CD4-positive, alpha-beta T cell treated with Interleukin-2 at 100 ng/mL for 4 hours (primary cell): Measurements from ENCODE around the gene SLC25A51.
A peak's percentile ranks its signal among the peaks of the same experiment; 100 is the strongest.

ENCODE experiments used
- DNase-seq: peaks from one replicate; pipeline ENCODE4 v3.0.0-alpha.2; 2020; ENCODE audit warnings: low spot score

SLC25A51 gene, protein sequence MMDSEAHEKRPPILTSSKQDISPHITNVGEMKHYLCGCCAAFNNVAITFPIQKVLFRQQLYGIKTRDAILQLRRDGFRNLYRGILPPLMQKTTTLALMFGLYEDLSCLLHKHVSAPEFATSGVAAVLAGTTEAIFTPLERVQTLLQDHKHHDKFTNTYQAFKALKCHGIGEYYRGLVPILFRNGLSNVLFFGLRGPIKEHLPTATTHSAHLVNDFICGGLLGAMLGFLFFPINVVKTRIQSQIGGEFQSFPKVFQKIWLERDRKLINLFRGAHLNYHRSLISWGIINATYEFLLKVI

DNA sequence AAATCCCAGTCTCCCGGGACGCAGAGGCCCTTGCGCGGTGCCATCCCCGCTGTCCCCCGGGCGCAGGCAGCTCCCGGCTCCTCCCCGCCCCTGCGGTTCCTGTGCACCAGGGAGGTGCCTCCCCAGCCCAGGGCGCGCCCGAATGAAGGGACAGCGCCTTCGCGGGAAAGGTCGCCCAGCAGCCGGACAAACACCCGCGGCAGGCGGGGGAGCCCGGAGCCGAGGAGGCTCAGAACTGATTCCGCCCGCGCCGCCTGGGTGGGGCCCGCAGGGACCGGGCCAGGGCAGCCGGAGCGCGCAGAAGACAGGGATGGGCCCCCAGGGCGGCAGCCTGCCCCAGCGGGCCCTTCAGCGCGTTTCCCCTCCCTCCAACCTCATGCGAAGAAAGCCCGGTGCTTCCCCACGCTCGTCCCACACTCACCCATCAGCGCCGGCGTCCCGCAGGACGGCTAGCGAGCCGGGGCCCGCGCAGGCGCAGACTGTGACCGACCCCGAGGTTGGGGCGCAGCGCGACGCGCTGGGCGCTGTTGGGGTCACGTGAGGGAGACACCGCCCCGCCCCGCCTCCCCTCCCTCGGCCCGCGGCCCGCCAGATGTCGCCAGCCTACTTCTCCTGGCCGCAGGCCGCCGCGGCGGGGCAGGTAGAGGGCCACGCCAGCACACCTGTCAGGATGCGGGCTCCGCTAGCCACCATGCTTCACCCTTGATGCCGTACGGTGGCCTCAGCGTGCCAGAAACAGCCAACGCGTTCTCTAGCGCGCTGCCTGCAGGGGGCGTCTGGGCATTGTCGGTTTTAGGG lies at the start of gene SLC25A51:
SLC25A51 (minus strand) TSS at position 481 of the 798 bp plus-strand sequence. CDS start 15,577 bp downstream, outside the sequence.
- DNase-seq, result peak; percentile 98

DNA sequence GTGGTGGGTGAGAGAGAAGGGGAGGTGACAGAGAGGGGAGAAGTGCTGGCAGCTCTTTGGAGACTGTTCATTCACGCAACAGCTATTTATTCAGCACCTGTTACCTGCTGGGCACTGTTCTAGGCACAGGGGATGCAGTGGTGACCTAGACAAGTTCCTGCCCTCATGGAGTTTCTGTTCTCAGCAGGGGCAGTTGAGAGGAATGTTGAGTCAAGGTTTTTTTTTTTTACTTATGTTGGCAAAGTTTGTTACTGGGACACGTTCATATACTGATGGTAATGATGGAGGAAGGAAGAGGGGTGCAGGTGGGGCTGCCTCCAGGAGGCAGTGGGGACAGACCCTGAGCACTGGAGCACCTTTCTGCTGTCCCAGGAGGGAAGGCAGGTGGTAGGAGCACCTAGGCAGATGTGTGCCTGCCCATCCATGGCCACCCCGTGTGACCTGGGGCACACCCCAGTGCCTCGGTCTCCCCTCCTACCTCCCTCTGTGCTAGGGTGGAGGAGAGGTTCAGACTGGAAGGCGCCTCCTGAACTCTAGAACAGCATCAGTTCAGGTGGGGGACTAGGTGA lies 49.4 kb upstream of the SLC25A51 start:
- DNase-seq, result no peak

DNA sequence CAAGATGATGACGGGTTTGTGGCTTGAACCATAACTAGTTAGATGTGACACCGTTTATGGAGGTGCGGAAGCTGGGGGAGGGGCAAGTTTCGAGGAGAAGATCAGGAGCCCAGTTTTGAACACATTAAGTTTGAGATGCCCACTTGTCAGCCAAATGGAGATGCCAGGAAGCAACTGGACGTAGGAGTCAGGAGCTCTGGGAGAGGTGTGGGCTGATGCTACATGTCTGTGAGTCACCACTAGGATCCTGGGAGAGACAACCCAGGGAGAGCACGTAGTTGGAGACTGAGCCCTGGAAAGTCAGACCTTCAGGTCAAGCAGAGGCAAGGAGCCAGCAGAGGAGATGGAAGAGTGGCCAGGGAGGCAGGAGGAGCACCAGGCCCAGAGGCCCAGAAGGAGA lies 48.8 kb upstream of the SLC25A51 start:
- no peak for DNase-seq

DNA sequence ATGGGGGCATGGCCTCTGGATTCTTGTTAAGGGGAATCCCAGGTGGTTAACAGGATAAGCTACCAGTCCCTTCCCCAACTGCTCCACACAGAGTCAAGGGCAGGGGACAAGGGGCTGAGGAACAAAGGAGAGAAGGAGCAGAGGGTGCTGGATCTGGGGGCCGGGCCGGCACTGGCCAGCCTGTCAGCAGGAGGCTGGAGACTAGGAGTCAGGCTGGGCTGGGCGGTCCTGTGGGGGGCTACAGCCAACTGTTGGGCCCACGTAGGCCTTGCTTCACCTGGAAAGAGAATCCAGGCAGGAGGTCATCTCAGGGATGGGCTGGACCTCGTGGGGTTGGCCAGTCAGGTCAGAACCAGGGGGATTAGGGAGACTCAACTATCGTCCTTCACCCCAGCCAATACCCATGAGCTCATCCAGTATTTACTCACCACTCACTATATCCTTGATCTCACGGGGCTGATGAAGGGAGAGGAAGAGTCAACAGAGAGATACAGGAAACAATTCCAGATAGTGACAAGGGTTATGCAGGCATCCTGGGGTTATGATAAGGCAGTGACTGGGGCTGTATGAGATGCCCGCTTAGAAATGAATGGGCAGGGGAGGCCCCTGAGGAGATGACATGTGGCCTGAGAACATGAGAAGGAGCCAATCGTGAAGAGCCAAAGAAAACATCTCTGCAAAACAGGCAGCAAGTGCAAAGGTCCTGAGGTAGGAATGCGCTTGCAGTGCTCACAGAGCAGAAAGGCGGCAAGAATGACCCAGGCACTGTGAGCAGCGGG lies 47.9 kb upstream of the SLC25A51 start:
- DNase-seq, result no peak

DNA sequence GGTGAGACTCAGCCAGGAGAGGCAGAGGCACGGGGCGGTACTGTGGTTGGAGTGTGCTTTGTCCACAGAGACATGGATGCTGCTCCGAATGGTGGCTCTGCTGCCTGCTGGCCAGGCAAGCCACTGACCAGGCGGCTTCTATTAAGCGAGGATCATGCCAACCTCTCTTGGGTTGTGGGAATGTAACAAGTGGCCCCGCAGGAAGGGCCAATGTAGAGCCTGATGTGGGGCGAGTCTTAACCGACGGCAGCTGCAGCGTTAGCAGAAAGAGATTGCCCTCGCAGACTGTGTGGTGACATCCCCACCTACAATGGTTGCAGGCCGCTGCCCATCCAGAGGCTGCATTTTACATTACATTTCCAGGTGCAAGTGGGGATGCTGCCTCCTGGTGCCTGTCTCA lies 46.6 kb upstream of the SLC25A51 start:
- DNase-seq, result no peak

DNA sequence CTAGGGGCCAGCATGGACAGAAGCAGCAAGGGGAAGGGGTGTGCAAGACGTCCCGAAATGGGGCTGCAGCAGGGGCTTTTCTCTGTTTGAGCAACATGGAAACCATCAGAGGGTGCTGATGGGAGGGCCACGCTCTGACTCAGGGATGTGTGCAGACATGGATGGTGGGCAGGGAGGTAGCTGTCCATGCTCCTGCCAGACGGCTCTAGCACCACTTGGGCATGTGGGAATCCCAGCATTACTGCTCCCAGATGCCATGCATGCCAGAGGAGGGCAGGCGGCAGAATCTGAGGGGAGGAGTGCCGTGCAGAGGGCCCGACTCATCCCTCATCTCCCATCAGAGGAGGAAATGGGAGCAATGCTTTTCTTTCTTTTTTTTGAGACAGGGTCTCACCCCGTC lies 45.6 kb upstream of the SLC25A51 start:
- DNase-seq, result no peak

DNA sequence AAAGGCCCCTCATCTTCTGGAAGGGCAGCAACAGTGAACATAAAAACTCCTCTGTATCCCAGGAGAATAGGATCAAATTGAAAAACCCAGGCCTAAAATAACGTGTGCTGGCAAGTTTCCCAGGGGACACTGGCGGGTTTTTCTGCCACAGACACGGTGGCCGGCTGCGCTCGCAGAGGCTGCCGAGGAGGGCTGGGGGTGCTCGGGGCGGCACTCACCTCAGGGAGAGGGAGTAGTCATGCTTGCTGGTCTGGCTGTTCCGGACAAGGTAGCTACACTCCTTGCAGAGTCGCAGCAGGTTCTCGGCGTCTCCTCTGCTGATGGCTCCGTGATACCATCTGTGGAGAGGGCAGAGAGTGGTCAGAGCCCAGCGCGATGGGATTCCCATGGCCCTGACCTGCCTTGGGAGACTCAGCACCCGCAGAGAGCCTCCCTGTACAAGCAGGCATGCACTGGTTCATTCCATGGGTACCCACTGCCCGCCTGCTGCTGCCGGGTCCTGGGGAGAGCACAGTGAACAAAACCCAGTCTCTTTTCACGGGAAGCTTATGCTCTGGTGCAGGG lies 44.6 kb upstream of the SLC25A51 start:
- no peak for DNase-seq

DNA sequence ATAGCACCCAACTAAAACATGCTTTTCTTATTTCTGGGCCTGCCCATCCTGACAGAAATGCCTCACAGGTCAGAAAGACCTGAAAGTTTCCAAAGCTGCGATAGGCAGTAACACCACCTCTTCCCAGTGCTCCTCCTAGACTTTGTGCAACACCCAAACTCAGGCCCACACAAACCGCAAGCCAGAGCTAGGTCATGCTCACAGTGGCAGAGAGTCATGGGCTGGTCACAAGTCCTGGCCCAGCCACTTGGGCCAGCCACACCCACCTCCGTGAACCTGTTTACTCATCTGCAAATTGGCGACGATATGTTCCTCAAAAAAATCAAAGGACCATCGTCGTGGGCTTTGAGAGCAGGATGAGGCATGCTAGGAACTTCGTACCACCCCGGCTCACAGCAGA lies 44.0 kb upstream of the SLC25A51 start:
- no peak for DNase-seq

DNA sequence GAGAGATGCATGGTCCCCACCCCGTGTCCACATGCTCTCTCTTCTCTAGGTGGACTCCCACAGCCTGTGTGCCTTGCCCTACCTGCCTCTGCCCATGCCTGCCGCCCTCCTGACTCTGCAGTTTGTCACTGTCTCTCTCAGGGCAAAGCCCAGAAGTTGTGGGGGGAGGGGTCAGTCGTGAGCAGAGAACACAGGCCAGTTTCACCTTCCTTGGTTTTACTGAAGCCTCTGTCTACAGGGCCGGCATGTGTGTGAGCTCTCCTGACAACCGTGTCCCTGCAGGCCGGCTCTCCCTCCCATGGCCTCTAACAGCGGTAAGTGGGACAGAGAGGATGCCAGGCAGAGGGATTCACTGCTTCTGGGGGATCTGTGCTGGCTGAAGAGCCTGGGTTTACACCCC lies 43.5 kb upstream of the SLC25A51 start:
- no peak for DNase-seq

DNA sequence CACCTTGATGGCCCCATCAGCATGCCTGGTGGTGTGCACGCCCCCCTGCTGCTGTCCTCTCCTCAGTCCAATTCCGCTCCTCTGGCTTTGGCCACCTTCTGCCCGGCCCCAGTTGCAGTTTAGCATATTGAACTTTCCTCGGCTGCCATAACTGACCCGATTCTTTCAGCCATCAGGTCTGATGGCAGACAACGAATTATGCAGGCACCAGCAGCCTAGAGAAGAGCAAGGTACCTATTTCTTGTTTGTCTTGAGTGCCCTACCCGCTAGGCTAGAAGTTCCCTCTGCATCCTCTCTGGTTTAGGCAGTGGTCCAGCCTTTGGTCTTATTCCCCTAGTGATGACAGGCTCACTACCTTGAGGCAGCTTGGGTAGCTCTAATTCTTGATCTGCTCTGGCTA lies 43.0 kb upstream of the SLC25A51 start:
- DNase-seq, result no peak

DNA sequence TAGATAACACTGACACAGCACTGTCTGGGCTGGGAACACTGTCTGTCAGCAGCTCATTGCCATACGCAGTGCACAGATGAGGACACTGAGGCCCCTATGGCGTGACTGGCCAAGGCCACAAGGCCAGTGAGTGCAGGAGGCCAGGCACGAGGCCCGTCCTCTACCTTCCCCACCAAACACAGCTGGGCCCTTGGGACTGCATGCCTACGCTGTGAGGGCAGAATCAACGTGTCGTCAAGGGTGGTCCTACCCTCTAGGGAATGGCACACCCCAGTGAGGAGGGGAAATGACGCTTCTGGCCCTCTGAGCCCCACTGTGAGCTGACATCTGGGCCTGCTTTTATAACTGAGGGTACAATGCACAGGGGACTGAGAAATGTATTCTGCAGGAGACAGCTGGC lies 42.1 kb upstream of the SLC25A51 start:
- no peak for DNase-seq

DNA sequence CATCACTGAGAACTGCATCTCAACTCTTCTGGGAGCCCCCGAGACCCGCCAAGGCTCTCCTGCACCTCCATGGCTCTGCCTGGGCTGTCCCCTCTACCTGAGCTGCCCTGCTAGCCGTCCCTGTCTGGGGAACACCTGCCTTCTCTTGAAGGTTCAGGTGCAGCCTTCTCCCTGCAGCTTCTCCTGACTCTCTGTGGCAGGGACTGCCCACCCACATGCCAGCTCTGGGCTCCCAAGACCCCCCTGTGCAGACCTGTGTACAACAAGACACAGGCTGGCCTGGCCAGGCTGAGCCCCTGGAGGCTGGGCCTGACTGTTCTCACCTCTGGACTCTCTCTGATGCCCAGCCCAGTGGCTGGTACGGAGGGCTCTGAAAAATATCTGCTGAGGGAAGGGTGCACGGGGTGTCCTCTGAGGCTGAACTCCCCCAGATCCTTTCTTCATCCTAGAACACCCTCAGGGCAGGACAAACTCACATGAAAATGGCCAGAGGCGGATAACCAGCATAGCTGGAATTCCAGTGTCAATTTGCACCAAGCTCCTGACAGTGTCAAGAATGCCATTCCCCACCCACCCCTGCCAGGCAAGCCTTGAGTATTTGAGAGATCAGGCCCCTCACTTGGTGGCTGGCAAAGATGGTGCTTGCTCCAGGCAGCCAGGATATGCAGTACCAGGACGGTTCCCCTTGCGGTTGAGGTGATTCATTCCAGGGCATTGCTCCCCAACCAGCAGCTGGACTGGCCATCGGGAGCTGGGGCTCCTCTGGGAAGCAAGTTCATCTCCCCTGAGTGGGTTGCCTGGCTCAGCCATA lies 40.9 kb upstream of the SLC25A51 start:
- DNase-seq, result no peak

DNA sequence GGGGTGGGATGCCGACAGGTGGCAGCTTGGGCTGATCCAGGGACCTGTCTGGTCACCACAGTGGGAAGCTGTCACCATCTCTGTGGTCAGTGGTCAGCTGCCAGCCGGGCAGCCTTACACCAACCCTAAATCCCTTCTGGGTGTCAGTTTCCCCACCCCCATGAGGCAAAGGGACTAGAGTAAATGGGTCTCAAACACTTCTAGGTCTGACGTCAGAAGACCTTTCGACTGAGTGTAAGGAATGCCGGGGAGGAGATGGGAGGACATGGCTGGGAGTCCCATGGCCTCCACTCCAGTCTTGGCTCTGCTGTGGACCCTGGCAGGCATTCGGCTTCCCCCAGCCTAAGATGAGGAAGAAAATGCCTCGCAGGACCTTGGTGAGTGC lies 40.3 kb upstream of the SLC25A51 start:
- no peak for DNase-seq

DNA sequence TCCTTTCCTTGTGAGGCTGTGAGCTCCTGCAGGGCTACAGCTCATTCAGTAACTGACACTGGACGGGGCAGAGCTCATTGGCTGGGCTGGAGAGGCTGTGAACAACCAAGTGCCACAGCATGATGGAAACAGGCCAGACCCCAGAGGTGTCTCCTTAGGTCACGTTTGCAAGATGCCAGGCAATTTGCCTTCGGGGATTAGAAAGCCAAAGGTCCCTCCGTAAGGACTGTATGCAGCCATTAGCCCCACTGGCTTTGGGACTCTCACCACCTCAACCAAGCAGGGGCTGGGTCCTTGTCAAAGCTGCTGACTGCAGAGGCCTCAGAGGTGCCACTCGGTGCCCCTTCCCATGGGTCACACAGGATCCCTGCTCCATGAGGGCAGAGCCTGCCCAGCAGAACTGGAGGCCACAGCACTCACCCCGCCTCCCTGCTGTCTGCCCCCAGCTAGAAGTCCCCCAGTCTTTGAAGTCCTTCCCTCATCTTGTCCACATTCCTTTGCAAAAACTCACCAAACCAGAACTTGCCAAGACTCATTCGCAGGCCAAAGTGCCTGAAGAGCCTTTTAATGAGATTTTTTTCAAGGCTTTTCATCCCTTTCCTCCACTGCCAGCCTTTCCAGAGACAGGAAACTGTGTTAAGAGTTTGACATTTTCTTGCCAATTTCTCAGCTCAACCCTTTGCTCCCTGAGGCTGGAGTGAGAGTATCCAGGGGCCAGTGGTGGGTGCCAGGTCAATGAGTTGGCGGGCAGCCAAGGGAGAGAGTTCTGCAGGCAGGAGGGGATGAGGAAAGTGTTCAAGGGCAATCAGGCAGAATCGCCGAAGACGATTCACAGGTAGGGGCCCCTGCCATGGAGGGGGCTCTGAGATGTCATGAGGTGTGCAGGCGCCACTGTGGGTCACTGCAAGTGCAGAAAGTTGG lies 39.7 kb upstream of the SLC25A51 start:
- no peak for DNase-seq

DNA sequence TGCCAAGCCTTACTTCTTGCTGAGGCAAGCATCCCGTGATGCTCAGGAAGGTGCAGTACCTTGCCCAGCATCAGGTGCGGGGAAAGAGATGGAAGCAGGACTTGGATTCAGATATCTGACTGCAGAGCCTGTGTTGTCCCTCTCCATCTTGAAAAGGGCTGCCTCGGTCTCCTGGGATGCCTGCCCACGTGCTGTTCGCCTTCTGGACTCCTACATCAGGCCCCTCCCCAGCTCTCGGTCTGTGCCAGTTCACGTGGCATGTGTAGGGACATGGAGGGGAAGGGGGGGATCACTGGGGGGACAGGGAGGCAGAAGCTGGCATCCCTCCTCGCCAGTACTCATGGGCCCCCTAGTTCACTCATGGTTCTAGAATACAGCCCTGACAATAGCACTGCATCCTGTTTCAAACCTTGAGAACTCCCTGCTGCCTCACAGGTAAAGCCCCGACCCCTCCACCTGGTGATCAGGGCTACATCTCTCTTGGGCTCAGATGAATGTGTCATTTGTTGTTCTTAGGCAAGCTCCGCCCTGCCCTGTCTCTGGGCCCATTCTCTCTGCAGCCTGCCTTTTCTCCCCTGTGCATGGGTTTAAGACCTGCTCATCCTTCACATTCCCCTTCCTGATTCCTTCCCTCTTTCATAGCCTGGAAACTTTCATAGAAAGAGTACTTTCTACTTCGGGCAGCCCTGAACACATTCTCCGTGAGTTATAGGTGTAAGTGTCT lies 38.9 kb upstream of the SLC25A51 start:
- no peak for DNase-seq

DNA sequence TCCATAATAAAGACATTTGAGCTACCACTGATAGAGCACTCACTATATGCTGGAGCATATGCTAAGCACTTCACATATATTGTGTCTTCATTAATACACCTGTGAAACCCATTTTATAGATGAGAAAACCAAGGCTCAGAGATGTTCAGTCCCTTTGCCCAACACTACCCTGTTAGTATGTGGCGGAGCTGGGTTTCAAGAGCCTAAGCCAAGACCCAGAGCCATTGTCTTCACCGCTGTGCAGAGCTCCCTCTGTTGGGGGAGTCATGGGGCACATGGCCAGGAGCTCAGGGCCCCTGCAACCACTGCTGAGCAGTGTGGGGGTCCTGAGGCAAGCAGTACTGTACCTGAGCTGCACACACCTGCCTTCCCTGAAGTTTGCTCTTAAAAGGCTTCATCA lies 37.3 kb upstream of the SLC25A51 start:
- DNase-seq, result no peak

DNA sequence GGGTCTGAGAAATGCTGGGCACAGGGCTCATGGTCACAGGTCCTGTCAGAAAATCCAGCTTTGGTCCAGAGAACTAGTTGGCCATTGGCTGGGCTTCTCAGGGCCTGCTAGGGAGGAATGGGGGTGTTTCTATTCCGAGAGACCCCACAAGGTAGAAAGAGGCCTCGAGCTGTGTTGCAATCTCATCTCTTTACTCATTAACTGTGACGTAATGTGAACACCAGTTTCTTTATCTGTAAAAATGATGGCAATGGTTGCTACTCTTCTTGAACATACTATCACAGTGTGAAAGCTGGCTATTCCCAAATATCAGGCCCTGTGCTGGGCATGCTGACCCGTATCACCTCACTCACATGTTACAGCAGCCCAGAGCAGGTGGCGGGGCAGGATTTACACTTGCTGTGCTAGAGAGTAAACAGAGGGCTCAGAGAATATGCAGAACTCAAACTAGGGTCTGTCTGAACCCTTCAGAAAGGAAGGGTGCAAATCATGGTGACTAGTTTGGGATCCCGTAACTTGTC lies 35.7 kb upstream of the SLC25A51 start:
- DNase-seq, result no peak

DNA sequence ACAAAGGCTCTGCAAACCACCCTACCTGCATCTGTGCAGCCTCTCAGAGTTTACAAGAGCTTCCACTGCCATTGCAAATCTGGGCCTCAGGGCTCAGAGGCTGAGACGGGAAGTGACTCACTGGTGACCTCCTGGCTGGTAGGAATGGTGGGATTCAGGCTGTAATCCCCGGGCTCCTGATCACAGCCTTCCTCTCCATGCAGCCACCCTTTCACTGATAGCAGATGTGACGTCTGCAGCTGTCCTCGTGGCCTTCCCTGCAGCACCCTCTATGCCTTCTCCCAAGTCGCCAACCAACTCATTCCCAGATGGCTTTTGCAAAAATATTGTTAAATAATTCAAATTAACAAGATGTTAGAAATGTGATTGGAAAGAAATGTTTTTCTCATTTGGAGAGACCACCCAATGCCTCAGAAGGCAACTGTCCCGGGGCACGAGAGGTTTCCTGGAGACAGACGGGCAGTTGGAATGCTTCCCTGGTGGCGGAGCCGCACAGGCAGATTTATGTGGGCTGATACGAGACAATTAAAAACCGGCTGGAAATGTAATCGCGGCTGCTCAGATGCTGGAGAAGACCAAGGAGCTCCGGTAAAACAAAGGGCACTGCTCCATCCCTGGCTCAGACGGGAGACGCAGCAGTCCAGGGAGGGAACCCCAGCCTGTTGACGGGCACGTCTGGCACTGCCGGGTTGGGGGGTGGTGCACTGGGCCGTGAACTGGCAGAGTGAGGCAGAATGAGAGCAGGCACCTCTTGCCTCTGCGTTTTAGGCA lies 34.4 kb upstream of the SLC25A51 start:
- DNase-seq, result no peak

DNA sequence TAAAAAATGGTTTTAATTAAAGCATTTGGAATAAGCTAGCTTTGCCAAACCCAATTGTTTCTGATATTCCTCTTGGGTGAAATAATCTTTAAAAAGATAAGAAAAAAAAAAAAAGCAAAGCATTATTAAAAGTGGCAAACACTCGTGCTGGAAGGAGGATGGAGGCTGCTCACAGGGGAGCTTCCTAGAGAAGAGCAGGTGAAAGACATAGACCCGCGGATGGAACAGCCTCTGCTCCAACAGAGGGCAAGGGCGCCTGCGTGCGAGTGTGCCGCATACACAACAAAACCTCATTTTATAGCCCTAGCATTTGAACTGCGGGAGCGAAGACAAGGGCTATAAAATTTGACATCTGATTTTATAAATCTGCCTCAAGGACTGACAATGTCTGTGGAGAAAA lies 33.4 kb upstream of the SLC25A51 start:
- no peak for DNase-seq
